Left colon (tissue), 2 donors: Measurements from ENCODE around the gene VIL1. TPM values are rescaled to one million over a fixed set of nuclear protein-coding genes. Genes with fewer than 3 reads are reported as not detected.

Experiments used
- ATAC-seq: fragments of 200-7000 bp; cut with Tn5 transposase; one replicate; pipeline ENCODE4 v1.9.1; 2020; ENCODE audit warnings: mild to moderate bottlenecking, moderate library complexity
- DNase-seq, 2 donors: peaks; one replicate each; pipeline ENCODE4 v3.0.0-alpha.2; 2020
- intact Hi-C, 2 donors: fragments of 100-400 bp; cut with DNase I in 1 of 2; cut with micrococcal nuclease in 1 of 2; formaldehyde crosslinking; loops; one replicate each; pipeline versions ENCODE4 v1.11.2 to v1.14.0; 2022; cut with DNase I, micrococcal nuclease
- long read RNA-seq: library from polyadenylated mRNA; unstranded; transcript quantifications from one replicate; pipeline ENCODE4 v2.0.0, GENCODE V29; 2021
- total RNA-seq, 2 donors: library from RNA; stranded (reverse); fragmentation: NEBNext Ultra II Directional; extraction: Animal tissue kit (Norgen Biotek cat#: 25700); gene quantifications; one replicate each; pipeline ENCODE4 v1.2.1, GENCODE V29; 2021
- donor health status: DM: no; HTN: no; CAD: no.
- donor health status: DM: yes; HTN: yes; CAD: no.

VIL1 gene
- total RNA-seq = 100 to 1,000 TPM; 441 to 488 TPM
- long read RNA-seq, full-length matches to known transcripts = 32 of 176 reads
- long read RNA-seq, partial matches to known transcripts = 138 of 176 reads
- long read RNA-seq, other reads (novel, unspliced or antisense) = 6 of 176 reads

- ATAC-seq = peak; percentile 92
- intact Hi-C loops = loop anchor here in 1 of 2 donors (10.0 kb wide), 1 partner anchor 46 kb away; no protein-coding TSS in a partner anchor
- peak; percentile 94 to 96 for DNase-seq
Observed at GRCh38 chr2:218418717-218419458, at the start of gene VIL1. VIL1 (plus strand) TSS chr2:218419123; CDS start chr2:218423779, 4,656 bp downstream.

DNA sequence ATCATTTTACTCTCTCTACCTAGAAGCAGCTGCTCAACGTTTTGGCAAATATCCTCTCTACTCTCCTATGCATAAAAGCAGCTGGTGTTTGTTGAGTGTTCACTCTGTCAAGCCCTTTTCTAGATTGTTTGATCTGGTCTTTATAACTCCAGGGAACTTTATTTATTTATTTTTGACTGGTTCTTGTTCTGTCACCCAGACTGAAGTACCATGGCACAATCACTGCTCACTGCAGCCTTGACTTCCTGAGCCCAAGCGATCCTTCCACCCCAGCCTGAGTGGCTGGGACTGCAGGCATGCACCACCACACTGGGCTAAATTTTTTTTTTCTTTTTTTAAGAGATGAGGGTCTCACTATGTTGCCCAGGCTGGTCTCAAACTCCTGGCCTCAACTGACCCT is 49.6 kb upstream of the VIL1 start:
- DNase-seq (no peak), ATAC-seq (peak; percentile 16)
- intact Hi-C loops = no loop called here

GRCh38 chr2:218370410-218371063 is 48.4 kb upstream of the VIL1 start:
- ATAC-seq (no peak), DNase-seq (peak in 1 of 2 donors; percentile 54)
- intact Hi-C loops = no loop called here

GRCh38 chr2:218371983-218372350 is 47.0 kb upstream of the VIL1 start:
- intact Hi-C loops = no loop called here
- DNase-seq = no peak
- no peak for ATAC-seq

- no peak for DNase-seq
- no peak for ATAC-seq
- intact Hi-C loops = no loop called here
Observed at GRCh38 chr2:218374795-218375194, 44.1 kb upstream of the VIL1 start.

- DNase-seq = no peak
- ATAC-seq = no peak
- intact Hi-C loops = no loop called here
Observed at GRCh38 chr2:218375212-218375611, 43.7 kb upstream of the VIL1 start.

- intact Hi-C loops = no loop called here
- ATAC-seq = no peak
- DNase-seq = no peak
Observed at GRCh38 chr2:218378053-218378452, 40.9 kb upstream of the VIL1 start.

DNA sequence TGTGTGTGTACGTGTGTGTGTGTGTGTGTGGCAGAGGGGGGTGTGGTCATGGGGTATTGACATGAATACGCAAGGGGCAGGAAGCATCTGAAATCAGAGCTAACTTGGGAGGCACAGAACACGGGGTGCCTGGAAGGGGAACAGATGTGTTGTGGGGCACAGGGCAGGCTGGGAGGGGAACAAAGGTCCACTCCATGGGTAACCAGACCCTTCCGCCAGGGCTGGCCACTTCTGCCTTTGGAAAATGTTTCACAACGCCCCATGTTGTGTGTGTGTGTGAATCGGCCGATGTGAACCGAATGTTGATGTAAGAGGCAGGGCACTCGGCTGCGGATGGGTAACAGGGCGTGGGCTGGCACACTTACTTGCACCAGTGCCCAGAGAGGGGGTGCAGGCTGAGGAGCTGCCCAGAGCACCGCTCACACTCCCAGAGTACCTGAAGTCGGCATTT is 37.0 kb upstream of the VIL1 start, which contains the start of gene SLC11A1:
Gene SLC11A1, plus strand, starts transcription at position 358 of the 451 bp plus-strand sequence. CDS start 96 bp downstream, outside the sequence.
- intact Hi-C loops = no loop called here
- peak; percentile 24 for ATAC-seq
- peak in 1 of 2 donors; percentile 49 for DNase-seq

GRCh38 chr2:218382785-218383184 is 36.1 kb upstream of the VIL1 start:
- no peak for DNase-seq
- no peak for ATAC-seq
- intact Hi-C loops = no loop called here

GRCh38 chr2:218383892-218384519 is 34.9 kb upstream of the VIL1 start:
- DNase-seq (no peak), ATAC-seq (no peak)
- intact Hi-C loops = no loop called here

DNA sequence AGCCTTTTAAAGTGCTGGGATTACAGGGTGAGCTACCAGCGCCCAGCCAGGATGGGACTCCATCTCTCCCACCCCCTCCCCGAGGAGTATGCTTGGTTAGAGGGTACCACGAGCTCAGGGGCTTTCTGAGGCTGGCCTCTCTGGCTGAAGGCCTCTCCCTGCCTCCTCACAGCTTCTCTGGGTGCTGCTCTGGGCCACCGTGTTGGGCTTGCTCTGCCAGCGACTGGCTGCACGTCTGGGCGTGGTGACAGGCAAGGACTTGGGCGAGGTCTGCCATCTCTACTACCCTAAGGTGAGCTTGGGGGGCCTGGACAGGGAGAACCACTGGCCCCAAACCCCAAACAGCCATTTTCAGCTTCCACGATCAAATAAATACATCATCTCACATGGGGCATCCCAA is 33.9 kb upstream of the VIL1 start:
- DNase-seq = no peak
- no peak for ATAC-seq
- intact Hi-C loops = no loop called here

GRCh38 chr2:218386505-218387368 is 32.2 kb upstream of the VIL1 start:
- no peak for DNase-seq
- no peak for ATAC-seq
- intact Hi-C loops = no loop called here

- intact Hi-C loops = no loop called here
- ATAC-seq (peak; percentile 88), DNase-seq (peak; percentile 78 to 81)
Observed at GRCh38 chr2:218387369-218388194, 31.3 kb upstream of the VIL1 start.

DNA sequence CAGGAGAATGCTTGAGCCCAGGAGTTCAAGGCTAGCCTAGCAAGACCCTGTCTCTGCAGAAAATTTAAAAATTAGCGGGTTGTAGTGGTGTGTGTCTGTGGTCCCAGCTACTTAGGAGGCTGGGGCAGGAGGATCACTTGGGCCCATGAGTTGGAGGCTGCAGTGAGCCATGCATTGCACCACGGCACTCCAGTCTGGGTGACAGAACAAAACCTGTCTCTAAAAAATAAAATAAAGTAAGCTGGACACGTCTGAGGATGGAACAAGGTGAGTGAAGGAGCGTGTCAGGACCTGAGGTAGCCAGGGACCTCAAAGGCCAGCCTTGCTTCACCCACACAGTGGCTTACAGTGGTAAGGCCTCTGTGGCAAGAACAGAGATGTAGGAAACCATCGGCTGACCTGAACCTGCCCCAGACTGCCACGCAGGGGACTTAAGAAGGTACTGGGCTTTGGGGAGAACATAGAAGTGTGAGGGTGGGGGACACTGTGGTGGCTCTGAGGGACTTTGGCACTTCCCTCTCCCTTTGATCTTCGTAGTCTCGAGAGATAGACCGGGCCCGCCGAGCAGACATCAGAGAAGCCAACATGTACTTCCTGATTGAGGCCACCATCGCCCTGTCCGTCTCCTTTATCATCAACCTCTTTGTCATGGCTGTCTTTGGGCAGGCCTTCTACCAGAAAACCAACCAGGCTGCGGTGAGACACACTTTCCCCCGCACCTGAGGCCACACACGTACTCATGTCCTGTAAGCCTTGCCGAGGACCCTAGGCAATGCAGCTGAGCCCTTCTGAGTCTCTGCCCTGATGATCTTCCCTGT is 29.4 kb upstream of the VIL1 start:
- intact Hi-C loops = no loop called here
- DNase-seq (no peak), ATAC-seq (no peak)

- intact Hi-C loops = no loop called here
- ATAC-seq (no peak), DNase-seq (no peak)
Observed at GRCh38 chr2:218391202-218391601, 27.7 kb upstream of the VIL1 start.

DNA sequence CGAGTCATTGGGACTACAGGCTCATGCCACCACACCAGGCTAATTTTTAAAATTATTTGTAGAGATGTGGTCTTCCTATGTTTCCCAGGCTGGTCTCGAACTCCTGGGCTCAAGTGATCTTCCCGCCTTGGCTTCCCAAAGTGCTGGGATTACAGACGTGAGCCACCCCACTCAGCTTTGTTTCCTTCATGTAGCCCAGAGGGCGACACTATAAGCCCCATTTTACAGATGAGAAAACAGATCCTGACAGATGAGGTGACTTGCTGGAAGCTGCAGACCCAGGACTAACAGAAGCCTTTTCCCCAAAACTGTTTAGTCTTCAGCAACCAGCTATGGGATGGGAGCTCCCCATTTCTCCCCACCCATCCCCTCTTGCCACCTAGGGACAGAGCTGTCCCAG is 26.5 kb upstream of the VIL1 start:
- intact Hi-C loops = no loop called here
- ATAC-seq = no peak
- DNase-seq = no peak

- DNase-seq (no peak), ATAC-seq (no peak)
- intact Hi-C loops = no loop called here
Observed at GRCh38 chr2:218392891-218393462, 25.9 kb upstream of the VIL1 start.
